Activated T-helper 1 cell treated with anti-CD3 and anti-CD28 coated beads, Interleukin-12 subunit alpha, Interleukin-12 subunit beta, Interleukin-2, Interleukin-4 antibody, amounts not matched to agents 30 ng/mL and 10 ng/mL and 1 ng/mL, durations not matched to agents 14 hours and 24 hours and 36 hours (primary cell): ENCODE measurements around the gene SDCCAG8. TPM values are rescaled to one million over a fixed set of nuclear protein-coding genes. Genes with fewer than 3 reads are reported as not detected.
"Not testable (repeated sequence)": the region's sequence is repeated elsewhere in the genome, so short reads cannot be mapped to it uniquely, and the experiment has no call there.

ENCODE experiments used
- DNase-seq: peaks from one replicate; pipeline ENCODE4 v3.0.0; 2021; ENCODE audit warnings: low spot score
- H3K27ac Mint-ChIP-seq: one replicate; pipeline ENCODE4 v1.8.0; 2021; ENCODE audit warnings: mild to moderate bottlenecking, mixed read lengths
- H3K27me3 Mint-ChIP-seq: one replicate; pipeline ENCODE4 v1.8.0; 2022; ENCODE audit warnings: mild to moderate bottlenecking, moderate library complexity, mixed read lengths; ENCODE audit not compliant: insufficient read depth
- H3K36me3 Mint-ChIP-seq: one replicate; pipeline ENCODE4 v1.8.0; 2021; ENCODE audit warnings: low read depth, mixed read lengths
- H3K4me1 Mint-ChIP-seq: one replicate; pipeline ENCODE4 v1.8.0; 2021; ENCODE audit warnings: low read depth, mixed read lengths
- H3K4me3 Mint-ChIP-seq: one replicate; pipeline ENCODE4 v1.8.0; 2021; ENCODE audit warnings: mild to moderate bottlenecking, moderate library complexity, mixed read lengths
- H3K9me3 Mint-ChIP-seq: one replicate; pipeline ENCODE4 v1.8.0; 2021; ENCODE audit warnings: mixed read lengths
- intact Hi-C: fragments of 100-400 bp; cut with micrococcal nuclease; formaldehyde crosslinking; loops from one replicate; pipeline ENCODE4 v1.15.1; 2024
- total RNA-seq: library from RNA; stranded (reverse); gene quantifications from 2 replicates; pipeline ENCODE4 v1.2.3, GENCODE V29; 2022

SDCCAG8 gene
- total RNA-seq = 14.6 and 17.6 TPM in 2 replicates

GRCh38 chr1:243255791-243256512 lies at the start of gene SDCCAG8:
Gene SDCCAG8, plus strand, starts transcription at chr1:243256041. Its CDS starts 133 bp downstream, at chr1:243256174.
- H3K27ac Mint-ChIP-seq = peak within 1 kb of the TSS; percentile 99
- H3K27me3 Mint-ChIP-seq = no peaks in the 10 kb centered on the region
- peaks cover 5% of the 10 kb centered on the region for H3K36me3 Mint-ChIP-seq
- no peaks in the 10 kb centered on the region for H3K9me3 Mint-ChIP-seq
- peak; percentile 94 for DNase-seq
- peaks cover 36% of the 10 kb centered on the region for H3K4me1 Mint-ChIP-seq
- intact Hi-C loops = loop anchor here (1.0 to 10.0 kb wide), 16 partner anchors 18 to 1741 kb away; partner anchors contain the start of genes CHML, COX20, FH and HNRNPU
- H3K4me3 Mint-ChIP-seq = peak within 1 kb of the TSS; percentile 95

DNA sequence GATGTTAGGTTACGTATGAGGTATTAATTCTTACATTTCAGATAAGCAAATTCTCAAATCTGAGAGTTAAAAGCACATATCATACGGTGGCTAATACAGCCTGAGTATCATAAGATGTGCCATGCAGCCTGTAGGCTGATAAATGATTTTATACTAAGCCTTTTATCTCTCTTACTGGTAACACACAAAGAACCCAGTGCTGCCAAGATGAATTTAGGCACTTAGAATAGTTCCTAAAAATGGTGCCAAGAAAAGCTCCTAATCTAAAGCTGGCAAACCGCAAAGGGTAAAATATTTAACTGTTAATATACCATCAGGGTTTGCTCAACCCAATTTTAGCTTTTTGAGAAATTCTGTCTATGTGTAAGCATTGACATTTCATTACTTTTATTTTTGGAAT lies 43.9 kb upstream of the SDCCAG8 start:
- DNase-seq, intact Hi-C loops, H3K27ac Mint-ChIP-seq, H3K4me3 Mint-ChIP-seq, H3K9me3 Mint-ChIP-seq, H3K4me1 Mint-ChIP-seq, H3K36me3 Mint-ChIP-seq, H3K27me3 Mint-ChIP-seq: not testable (repeated sequence)

GRCh38 chr1:243213045-243213787 lies 42.6 kb upstream of the SDCCAG8 start:
- Mint-ChIP-seq H3K9me3 (no peaks in the 10 kb centered on the region), H3K4me3 (no peak overlapping the region), H3K36me3 (peaks cover 9% of the 10 kb centered on the region), H3K4me1 (no peaks in the 10 kb centered on the region), H3K27ac (no peak overlapping the region), H3K27me3 (no peaks in the 10 kb centered on the region)
- no peak for DNase-seq
- intact Hi-C loops = no loop called here

DNA sequence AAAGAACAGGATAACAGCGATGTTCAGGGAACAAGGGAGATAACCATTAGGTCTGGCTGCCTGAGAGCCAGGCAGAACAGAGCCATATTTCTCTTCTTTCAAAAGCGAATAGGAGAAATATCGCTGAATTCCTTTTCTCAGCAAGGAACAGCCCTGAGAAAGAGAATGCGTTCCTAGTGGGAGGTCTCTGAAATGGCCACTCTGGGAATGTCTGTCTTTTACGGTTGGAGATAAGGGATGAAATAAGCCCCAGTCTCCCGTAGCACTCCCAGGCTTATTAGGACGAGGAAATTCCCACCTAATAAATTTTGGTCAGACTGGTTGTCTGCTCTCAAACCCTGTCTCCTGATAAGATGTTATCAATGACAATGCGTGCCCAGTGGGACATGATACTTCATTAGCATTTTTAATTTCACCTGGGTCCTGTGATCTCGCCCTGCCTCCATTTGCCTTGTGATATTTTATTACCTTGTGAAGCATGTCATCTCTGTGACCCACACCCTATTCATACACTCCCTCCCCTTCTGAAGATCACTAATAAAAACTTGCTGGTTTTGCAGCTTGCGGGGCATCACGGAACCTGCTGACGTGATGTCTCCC lies 40.5 kb upstream of the SDCCAG8 start:
- H3K27ac Mint-ChIP-seq, DNase-seq, H3K27me3 Mint-ChIP-seq, H3K9me3 Mint-ChIP-seq, H3K4me3 Mint-ChIP-seq, intact Hi-C loops, H3K4me1 Mint-ChIP-seq: not testable (repeated sequence)
- peaks cover 16% of the 10 kb centered on the region for H3K36me3 Mint-ChIP-seq

- no peaks in the 10 kb centered on the region for H3K4me1 Mint-ChIP-seq
- no peaks in the 10 kb centered on the region for H3K27me3 Mint-ChIP-seq
- no peaks in the 10 kb centered on the region for H3K9me3 Mint-ChIP-seq
- no peak overlapping the region for H3K4me3 Mint-ChIP-seq
- H3K27ac Mint-ChIP-seq = no peak overlapping the region
- no peak for DNase-seq
- peaks cover 29% of the 10 kb centered on the region for H3K36me3 Mint-ChIP-seq
- intact Hi-C loops = no loop called here
Observed at GRCh38 chr1:243216741-243217140, 39.1 kb upstream of the SDCCAG8 start.

DNA sequence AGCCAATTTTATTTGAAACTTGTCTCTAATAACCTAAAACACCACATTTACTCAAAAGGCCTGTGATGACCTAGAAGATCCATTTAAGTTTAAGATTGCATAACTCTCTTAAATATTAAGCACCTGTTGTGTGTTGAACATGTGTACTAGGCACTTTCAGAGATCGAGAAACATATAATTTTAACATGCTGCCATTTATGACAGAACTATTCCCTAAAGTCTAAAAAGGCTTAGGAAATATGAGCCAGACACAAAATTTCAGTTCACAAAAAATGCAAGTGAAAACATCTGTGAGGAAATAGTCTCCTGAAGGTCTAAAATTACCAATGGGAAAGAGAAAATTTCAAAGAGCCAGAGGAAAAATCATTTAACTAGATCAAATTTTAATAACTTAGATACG lies 38.5 kb upstream of the SDCCAG8 start:
- Mint-ChIP-seq H3K27ac (no peak overlapping the region), H3K36me3 (peaks cover 30% of the 10 kb centered on the region), H3K9me3 (no peaks in the 10 kb centered on the region), H3K27me3 (no peaks in the 10 kb centered on the region), H3K4me1 (no peaks in the 10 kb centered on the region), H3K4me3 (no peak overlapping the region)
- no peak for DNase-seq
- intact Hi-C loops = no loop called here

- Mint-ChIP-seq H3K4me1 (no peaks in the 10 kb centered on the region), H3K4me3 (no peak overlapping the region), H3K27me3 (no peaks in the 10 kb centered on the region), H3K36me3 (peaks cover 35% of the 10 kb centered on the region), H3K9me3 (no peaks in the 10 kb centered on the region), H3K27ac (no peak overlapping the region)
- intact Hi-C loops = no loop called here
- DNase-seq = no peak
Observed at GRCh38 chr1:243218059-243218458, 37.8 kb upstream of the SDCCAG8 start.

DNA sequence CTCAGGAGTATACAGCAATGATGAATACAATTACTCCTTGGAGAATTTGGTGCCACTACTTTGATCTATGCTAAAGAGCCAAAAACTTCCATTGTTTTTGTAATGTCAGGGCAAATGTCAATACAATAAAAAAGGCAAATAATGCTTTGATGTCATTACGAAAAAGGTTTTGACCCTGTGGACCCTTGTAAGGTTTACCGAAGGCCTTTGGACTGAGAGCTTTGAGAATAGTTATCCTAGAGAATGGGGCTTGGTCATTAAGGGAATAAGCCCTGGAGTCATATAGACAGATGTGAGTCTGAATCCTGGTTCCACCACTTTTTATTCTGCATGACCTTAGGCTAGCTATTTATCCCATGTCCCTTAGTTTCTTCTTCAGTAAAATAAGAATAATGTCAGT lies 28.2 kb upstream of the SDCCAG8 start:
- Mint-ChIP-seq H3K27me3 (no peaks in the 10 kb centered on the region), H3K4me1 (peaks cover 5% of the 10 kb centered on the region), H3K36me3 (peaks cover 40% of the 10 kb centered on the region), H3K27ac (no peak overlapping the region), H3K9me3 (peaks cover 37% of the 10 kb centered on the region), H3K4me3 (no peak overlapping the region)
- intact Hi-C loops = no loop called here
- DNase-seq = no peak

DNA sequence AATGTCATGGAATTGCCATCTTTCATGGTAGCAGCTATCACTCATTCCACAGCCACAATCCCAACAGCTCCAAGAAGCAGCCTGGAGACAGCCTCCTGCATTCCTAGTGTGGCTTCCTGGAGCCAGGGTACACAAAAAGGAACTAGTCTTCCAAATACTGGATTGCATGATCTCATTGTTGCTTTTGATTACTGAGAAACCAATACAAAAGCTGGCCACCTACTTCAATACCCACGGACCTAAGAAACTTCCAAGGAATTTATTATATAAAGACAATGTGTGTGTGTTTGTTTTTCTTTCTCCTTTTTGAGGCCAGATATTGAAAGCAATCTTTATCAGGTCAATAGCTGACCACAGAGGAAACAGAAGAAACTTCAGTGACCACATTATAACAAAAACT lies 26.3 kb upstream of the SDCCAG8 start:
- Mint-ChIP-seq H3K27ac (no peak overlapping the region), H3K4me1 (peaks cover 5% of the 10 kb centered on the region), H3K36me3 (peaks cover 35% of the 10 kb centered on the region), H3K4me3 (no peak overlapping the region), H3K27me3 (no peaks in the 10 kb centered on the region), H3K9me3 (peaks cover 48% of the 10 kb centered on the region)
- intact Hi-C loops = no loop called here
- DNase-seq = no peak

DNA sequence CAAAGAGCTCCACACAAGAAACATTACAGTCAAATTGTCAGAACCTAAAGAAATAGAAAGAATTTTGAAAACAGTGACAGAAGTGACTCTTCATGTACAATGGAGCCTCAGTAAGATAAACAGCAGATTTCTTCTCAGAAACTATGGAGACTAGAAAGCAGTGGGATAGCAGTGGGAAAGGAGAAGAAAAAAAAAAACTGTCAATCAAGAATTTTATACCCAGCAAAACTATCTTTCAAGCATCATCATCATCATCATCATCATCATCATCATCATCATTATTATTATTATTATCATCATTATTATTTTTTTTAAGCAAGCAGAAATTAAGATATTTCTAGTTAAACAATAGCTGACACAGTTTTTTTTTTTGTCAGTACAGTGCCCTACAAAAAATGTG lies 24.9 kb upstream of the SDCCAG8 start:
- H3K4me1 Mint-ChIP-seq = peaks cover 5% of the 10 kb centered on the region
- H3K9me3 Mint-ChIP-seq = peaks cover 48% of the 10 kb centered on the region
- H3K36me3 Mint-ChIP-seq = peaks cover 37% of the 10 kb centered on the region
- no peaks in the 10 kb centered on the region for H3K27me3 Mint-ChIP-seq
- H3K4me3 Mint-ChIP-seq = no peak overlapping the region
- intact Hi-C loops = no loop called here
- no peak for DNase-seq
- no peak overlapping the region for H3K27ac Mint-ChIP-seq

GRCh38 chr1:243233908-243234307 lies 21.9 kb upstream of the SDCCAG8 start:
- no peak for DNase-seq
- Mint-ChIP-seq H3K27me3 (no peaks in the 10 kb centered on the region), H3K36me3 (peaks cover 48% of the 10 kb centered on the region)

GRCh38 chr1:243234978-243235647 lies 20.7 kb upstream of the SDCCAG8 start:
- intact Hi-C loops = no loop called here
- H3K36me3 Mint-ChIP-seq = peaks cover 41% of the 10 kb centered on the region

More at GRCh38 chr1:243233908-243234307, 21.9 kb upstream of the SDCCAG8 start:
- intact Hi-C loops = no loop called here
- Mint-ChIP-seq H3K4me1 (peaks cover 5% of the 10 kb centered on the region), H3K27ac (no peak overlapping the region), H3K9me3 (peaks cover 46% of the 10 kb centered on the region), H3K4me3 (no peak overlapping the region)

More at GRCh38 chr1:243234978-243235647, 20.7 kb upstream of the SDCCAG8 start:
- no peak overlapping the region for H3K27ac Mint-ChIP-seq
- no peaks in the 10 kb centered on the region for H3K4me1 Mint-ChIP-seq
- no peak overlapping the region for H3K4me3 Mint-ChIP-seq
- no peaks in the 10 kb centered on the region for H3K27me3 Mint-ChIP-seq
- no peak for DNase-seq
- peaks cover 41% of the 10 kb centered on the region for H3K9me3 Mint-ChIP-seq
